ENCODE results near the gene CBY3. TPM values are rescaled to one million over a fixed set of nuclear protein-coding genes. Genes with fewer than 3 reads are reported as not detected.

Gene CBY3
- total and polyA plus RNA-seq, 2 donors (not counting 1 experiment from before 2014, with no cell fraction given): 0.13 to 0.37 TPM

GRCh38 chr5:179697108-179697507, 16.3 kb upstream of the CBY3 start:
- Histone ChIP-seq H3K4me1 (ENCODE audit: control insufficient read depth in 2 of 2, insufficient read depth in 2 of 2, low read length in 2 of 2) (peaks cover 16 to 26% of the 10 kb centered on the region in 2 donors), H3K79me2 (ENCODE audit: control insufficient read depth, insufficient read depth, low read length) (peaks cover 34% of the 10 kb centered on the region), H3K9ac (ENCODE audit: low read length) (no peak overlapping the region), H3K4me2 (replicated peaks; ENCODE audit: low read depth, low read length, poor library complexity, severe bottlenecking) (no peak overlapping the region), H3K9me3 (ENCODE audit: control extremely low read depth in 1 of 3, control insufficient read depth in 2 of 3, insufficient read depth in 1 of 3, low read length in 2 of 3) (no peaks in the 10 kb centered on the region), H4K20me1 (ENCODE audit: control insufficient read depth, insufficient read depth, low read length, poor library complexity, severe bottlenecking) (peaks cover 11% of the 10 kb centered on the region), H3K36me3 (replicated peaks in 1 of 2; ENCODE audit: control extremely low read depth in 1 of 2, control insufficient read depth in 1 of 2, extremely low read depth in 1 of 2, insufficient read depth in 2 of 2, low read length in 1 of 2) (no peaks in the 10 kb centered on the region), H3K27ac (ENCODE audit: low read length in 2 of 2) (peak overlapping the region in 1 of 2 donors; percentile 98), H3K4me3 (ENCODE audit: control extremely low read depth in 1 of 5, extremely low read depth in 1 of 5, insufficient read depth in 1 of 5, low read depth in 2 of 5, low read length in 4 of 5) (no peak overlapping the region), H2AFZ (ENCODE audit: insufficient read depth, low read depth, low read length, poor library complexity, severe bottlenecking) (no peak overlapping the region), H3K27me3 (replicated peaks in 1 of 4; ENCODE audit: control extremely low read depth in 1 of 4, control insufficient read depth in 3 of 4, insufficient read depth in 4 of 4, low read length in 3 of 4) (no peaks in the 10 kb centered on the region)
- 100% methylated on average over 1 of the region's 2 CpGs for WGBS (ENCODE audit: insufficient coverage)
- no peaks in the 10 kb centered on the region for H3K27me3 Mint-ChIP-seq
- peaks cover 25% of the 10 kb centered on the region for H3K4me1 Mint-ChIP-seq
- ChIA-PET CTCF (interaction anchor here (0.7 to 1.5 kb wide), 3 partner anchors 17 to 35 kb away, joined by 3 to 9 read pairs (median 4); partner anchors contain the start of gene MAML1), POLR2A (interaction anchor here (1.0 to 1.5 kb wide), 2 partner anchors 33 to 74 kb away, joined by 3 to 6 read pairs; partner anchors contain the start of gene HNRNPH1)
- ATAC-seq (ENCODE audit: low read depth) (no peak), DNase-seq (no peak)
- intact Hi-C loops (cut with micrococcal nuclease): loop anchor here (10.0 kb wide), 2 partner anchors 208 to 1452 kb away; partner anchors contain the start of gene TBC1D9B
- H3K27ac Mint-ChIP-seq: peak overlapping the region; percentile 61
- TF ChIP-seq EZH2 (IDR thresholded peaks at IDR 0.05; ENCODE audit: borderline replicate concordance, insufficient read depth, low read depth, low read length, poor library complexity, severe bottlenecking) (no peak), CTCF (IDR thresholded peaks at IDR 0.05) (no peak)
- H3K4me3 Mint-ChIP-seq: peak overlapping the region; percentile 32
- no peaks in the 10 kb centered on the region for H3K9me3 Mint-ChIP-seq (ENCODE audit: insufficient read depth)

GRCh38 chr5:179696603-179697002, 15.8 kb upstream of the CBY3 start:
- Histone ChIP-seq H3K79me2 (ENCODE audit: control insufficient read depth, insufficient read depth, low read length) (peaks cover 29% of the 10 kb centered on the region), H3K4me1 (ENCODE audit: control insufficient read depth in 2 of 2, insufficient read depth in 2 of 2, low read length in 2 of 2) (peaks cover 16 to 26% of the 10 kb centered on the region in 2 donors), H3K27me3 (replicated peaks in 1 of 4; ENCODE audit: control extremely low read depth in 1 of 4, control insufficient read depth in 3 of 4, insufficient read depth in 4 of 4, low read length in 3 of 4) (no peaks in the 10 kb centered on the region), H4K20me1 (ENCODE audit: control insufficient read depth, insufficient read depth, low read length, poor library complexity, severe bottlenecking) (peaks cover 9% of the 10 kb centered on the region), H3K27ac (ENCODE audit: low read length in 2 of 2) (no peak overlapping the region), H3K4me3 (ENCODE audit: control extremely low read depth in 1 of 5, extremely low read depth in 1 of 5, insufficient read depth in 1 of 5, low read depth in 2 of 5, low read length in 4 of 5) (no peak overlapping the region), H3K9me3 (ENCODE audit: control extremely low read depth in 1 of 3, control insufficient read depth in 2 of 3, insufficient read depth in 1 of 3, low read length in 2 of 3) (no peaks in the 10 kb centered on the region), H2AFZ (ENCODE audit: insufficient read depth, low read depth, low read length, poor library complexity, severe bottlenecking) (no peak overlapping the region), H3K36me3 (replicated peaks in 1 of 2; ENCODE audit: control extremely low read depth in 1 of 2, control insufficient read depth in 1 of 2, extremely low read depth in 1 of 2, insufficient read depth in 2 of 2, low read length in 1 of 2) (no peaks in the 10 kb centered on the region), H3K9ac (ENCODE audit: low read length) (no peak overlapping the region), H3K4me2 (replicated peaks; ENCODE audit: low read depth, low read length, poor library complexity, severe bottlenecking) (no peak overlapping the region)
- CTCF ChIA-PET: interaction anchor here (0.7 to 1.5 kb wide), 2 partner anchors 18 to 36 kb away, joined by 4 to 9 read pairs; partner anchors contain the start of gene MAML1
- peak overlapping the region; percentile 12 for H3K4me3 Mint-ChIP-seq
- POLR2A ChIA-PET: interaction anchor here (1.0 to 1.5 kb wide), 2 partner anchors 34 to 73 kb away, joined by 3 to 6 read pairs; partner anchors contain the start of gene HNRNPH1
- ATAC-seq (ENCODE audit: low read depth): no peak
- TF ChIP-seq EZH2 (IDR thresholded peaks at IDR 0.05; ENCODE audit: borderline replicate concordance, insufficient read depth, low read depth, low read length, poor library complexity, severe bottlenecking) (no peak), CTCF (IDR thresholded peaks at IDR 0.05) (no peak)
- H3K4me1 Mint-ChIP-seq: peaks cover 23% of the 10 kb centered on the region
- H3K27ac Mint-ChIP-seq: no peak overlapping the region
- DNase-seq: no peak
- H3K27me3 Mint-ChIP-seq: no peaks in the 10 kb centered on the region
- intact Hi-C loops (cut with micrococcal nuclease): loop anchor here (10.0 kb wide), 2 partner anchors 208 to 1452 kb away; partner anchors contain the start of gene TBC1D9B
- H3K9me3 Mint-ChIP-seq (ENCODE audit: insufficient read depth): no peaks in the 10 kb centered on the region
- WGBS (ENCODE audit: insufficient coverage): no CpG with 5 or more reads among the region's 3 CpGs
